ENCODE data around the gene ZFYVE21.
"Not testable (repeated sequence)": the region's sequence is repeated elsewhere in the genome, so short reads cannot be mapped to it uniquely, and the experiment has no call there.

Gene ZFYVE21

DNA sequence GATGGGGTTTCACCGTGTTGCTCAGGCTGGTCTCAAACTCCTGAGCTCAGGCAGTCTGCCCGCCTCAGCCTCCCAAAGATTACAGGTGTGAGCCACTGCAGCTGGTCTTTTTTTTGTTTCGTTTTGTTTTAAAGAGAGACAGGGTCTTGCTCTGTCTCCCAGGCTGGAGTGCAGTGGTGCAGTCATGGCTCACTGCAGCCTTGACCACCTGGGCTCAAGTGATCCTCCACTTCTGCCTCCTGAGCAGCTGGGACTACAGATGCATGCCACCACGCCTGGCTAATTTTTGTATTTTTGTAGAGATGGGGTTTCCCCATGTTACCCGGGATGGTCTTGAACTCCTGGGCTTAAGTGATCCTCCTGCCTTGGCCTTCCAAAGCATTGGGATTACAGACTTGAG, 24.0 kb upstream of the ZFYVE21 start:
- in situ Hi-C loops (cut with MboI; ENCODE audit: low sequenced_read_pairs) = not testable (repeated sequence)

DNA sequence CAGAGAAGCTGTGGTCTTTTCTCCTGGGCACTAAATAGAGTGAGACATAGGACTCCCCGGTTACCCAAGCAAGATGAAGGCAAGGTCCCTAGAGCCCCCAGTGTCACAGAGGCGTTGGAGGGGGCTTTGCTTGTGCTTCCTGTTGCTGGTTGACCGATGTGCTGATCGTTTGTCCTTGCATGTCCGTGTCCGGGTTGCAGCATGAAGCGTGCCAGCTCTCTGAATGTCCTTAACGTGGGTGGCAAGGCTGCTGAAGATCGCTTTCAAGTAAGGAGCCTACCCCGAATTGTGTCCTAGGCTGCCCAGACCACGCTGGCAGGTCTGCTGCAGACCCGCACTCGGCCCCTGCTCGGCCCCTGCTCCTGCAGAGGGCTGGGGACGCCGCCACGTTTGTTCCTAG, 23.5 kb upstream of the ZFYVE21 start:
- in situ Hi-C loops (cut with MboI; ENCODE audit: low sequenced_read_pairs) = no loop called here

DNA sequence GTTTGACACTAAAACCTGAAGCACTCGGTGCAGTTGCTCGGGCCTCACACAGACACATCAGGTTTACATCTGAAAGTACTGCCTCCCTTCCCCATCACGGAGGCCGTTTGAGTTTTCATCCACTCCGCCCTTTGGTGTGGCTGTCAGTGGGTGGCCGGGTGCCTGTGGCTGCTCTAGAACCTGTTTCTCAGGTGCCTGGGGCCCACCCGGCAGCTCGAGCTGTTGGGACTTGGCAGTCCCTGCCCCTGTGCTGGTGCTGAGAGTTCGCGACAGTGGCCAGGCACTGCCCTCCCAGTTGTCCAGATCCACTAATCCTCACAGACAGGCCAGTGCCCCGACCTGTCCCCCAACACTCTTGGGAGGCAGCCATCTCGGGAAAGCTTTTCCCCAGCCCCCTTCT, 22.7 kb upstream of the ZFYVE21 start:
- in situ Hi-C loops (cut with MboI; ENCODE audit: low sequenced_read_pairs) = no loop called here

DNA sequence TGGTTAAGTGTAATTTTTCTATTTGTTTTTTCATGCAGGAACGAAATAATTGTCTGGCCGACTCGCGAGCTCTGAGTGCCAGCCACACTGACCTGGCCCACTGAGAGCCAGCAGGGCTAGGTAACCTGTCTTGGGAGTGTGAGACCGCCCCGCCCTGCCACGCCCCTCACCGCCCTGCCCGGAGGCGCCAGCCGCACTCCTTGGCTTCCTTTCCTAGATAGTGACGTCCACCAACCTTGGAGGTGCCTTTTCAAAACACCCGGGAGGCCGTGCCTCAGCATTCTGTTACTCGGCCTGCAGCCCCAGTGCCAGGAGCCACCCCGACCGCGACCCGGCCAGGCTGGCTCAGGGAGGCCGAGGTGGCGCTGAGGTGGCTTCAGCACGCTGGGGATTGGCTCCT, 22.1 kb upstream of the ZFYVE21 start:
- in situ Hi-C loops (cut with MboI; ENCODE audit: low sequenced_read_pairs) = no loop called here

DNA sequence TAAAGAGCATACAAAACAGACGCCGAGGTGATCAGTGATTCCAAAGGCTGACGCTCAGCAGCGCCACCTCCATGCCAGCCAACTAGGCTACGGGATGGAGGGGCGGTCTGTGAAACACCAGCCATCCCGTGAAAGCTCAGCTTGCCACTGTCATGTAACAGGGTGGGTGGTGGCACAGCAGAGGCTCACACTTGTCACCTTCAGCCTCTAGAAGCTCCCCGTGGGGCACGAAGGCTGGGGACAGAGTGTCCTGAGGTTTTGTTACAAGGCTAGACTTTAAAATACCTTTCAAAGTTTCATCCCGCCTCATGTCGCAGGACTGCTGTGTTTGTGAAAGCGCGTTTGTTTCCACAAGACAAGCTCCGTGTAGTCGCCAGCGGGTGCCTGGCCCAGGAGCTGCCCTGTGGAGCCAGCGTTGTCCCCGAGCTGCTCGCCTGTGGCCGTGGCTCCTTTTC, 21.0 kb upstream of the ZFYVE21 start:
- in situ Hi-C loops (cut with MboI; ENCODE audit: low sequenced_read_pairs) = no loop called here

DNA sequence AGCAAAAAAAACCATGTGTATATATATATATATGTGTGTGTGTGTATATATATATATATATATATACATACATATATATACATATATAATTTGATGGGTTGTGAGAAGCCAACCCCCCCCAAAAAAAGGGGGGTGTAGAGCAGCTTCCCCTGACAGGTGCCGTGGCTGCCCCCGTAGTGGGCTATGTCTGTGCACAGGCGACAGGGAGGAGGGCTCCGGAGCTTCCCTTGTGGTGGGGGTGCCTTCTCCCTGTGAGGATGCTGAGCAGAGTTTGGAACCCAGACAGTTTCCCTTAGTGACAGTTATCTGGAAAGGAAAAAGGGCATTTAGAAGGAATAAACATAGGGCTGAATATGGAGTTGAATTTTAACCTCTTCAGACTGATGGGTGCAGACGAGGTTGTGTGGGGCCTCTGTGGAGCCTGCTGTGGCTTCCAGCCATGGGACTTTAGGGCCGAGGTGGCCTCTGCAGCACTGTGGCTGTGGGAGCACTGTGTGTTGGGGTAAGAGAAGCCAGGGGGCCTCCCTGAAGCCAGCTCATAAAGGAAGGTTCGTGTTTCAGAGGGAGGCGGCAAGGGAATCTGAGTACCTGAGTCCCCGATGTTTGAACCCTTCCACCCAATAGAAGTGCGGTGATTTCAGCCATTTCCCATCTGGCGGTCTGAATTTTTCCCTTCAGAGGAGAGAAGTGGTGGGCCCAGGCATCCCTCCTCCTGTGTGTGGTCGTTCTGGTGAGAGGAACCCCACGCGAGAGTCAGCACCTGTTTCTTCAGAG, 20.1 kb upstream of the ZFYVE21 start:
- in situ Hi-C loops (cut with MboI; ENCODE audit: low sequenced_read_pairs) = no loop called here

DNA sequence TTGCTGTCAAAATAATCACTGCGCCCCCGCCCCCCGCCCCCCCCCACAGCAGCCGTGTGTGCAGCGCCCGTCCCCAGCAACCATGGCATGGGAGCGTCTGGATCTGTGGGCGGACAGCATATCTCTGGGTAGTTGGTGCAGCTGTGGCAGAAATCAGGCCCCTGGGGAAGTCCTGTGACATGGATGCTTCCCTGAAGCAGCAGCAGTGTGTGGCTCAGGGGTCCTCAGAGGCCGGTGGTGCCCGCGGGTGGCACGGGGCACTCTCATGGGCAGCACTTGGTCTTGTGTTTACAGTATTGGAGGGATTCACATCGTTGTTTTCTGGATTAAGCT, 19.6 kb upstream of the ZFYVE21 start:
- in situ Hi-C loops (cut with MboI; ENCODE audit: low sequenced_read_pairs) = no loop called here

DNA sequence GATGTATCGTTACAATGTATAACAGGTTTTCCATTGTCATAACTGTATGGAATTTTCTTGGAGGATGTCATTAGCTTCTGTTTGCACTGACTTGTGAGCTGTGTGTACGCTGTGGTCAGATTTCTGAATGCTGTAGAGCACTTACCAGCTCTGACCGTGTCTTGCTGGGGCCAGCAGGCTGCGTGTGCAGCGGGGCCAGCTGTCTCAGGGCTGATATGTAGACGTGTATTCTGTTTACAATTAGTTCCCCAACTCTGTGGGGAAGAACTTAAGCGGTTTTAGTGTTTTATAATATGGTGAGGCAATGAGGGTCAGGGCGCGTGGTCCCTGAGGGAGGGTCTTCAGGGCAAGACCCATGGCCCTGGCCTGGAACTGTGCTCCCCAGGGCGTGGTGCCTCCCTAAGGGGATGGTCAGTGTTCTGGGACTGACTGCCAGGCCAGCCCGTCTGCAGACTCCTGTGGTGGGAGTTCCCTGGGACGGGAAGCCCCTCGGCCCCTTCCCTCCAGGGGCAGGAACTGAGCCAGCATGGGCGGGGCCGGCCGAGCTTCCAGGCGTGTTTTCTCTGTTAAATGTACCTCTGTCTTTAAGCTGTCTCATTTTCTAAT, 19.0 kb upstream of the ZFYVE21 start:
- in situ Hi-C loops (cut with MboI; ENCODE audit: low sequenced_read_pairs) = no loop called here

DNA sequence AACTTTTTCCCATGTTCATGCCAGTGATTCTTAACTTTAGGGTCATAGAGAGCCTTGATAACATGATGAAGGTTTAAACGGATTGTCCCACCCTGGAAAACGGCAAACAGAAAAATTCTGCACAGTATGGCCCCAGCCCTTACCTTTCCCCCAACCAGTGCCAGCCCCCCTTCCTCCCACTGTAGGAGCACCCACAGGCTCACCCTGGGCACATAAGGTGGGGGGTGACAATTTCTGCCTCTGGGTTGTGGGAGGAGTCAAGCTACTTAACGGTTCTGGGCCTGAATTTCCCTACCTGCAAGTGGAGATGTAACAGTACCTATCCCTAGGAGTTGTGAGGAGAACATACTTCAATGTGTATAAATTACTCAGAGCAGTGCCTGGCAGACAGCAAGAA, 18.4 kb upstream of the ZFYVE21 start:
- in situ Hi-C loops (cut with MboI; ENCODE audit: low sequenced_read_pairs) = no loop called here

DNA sequence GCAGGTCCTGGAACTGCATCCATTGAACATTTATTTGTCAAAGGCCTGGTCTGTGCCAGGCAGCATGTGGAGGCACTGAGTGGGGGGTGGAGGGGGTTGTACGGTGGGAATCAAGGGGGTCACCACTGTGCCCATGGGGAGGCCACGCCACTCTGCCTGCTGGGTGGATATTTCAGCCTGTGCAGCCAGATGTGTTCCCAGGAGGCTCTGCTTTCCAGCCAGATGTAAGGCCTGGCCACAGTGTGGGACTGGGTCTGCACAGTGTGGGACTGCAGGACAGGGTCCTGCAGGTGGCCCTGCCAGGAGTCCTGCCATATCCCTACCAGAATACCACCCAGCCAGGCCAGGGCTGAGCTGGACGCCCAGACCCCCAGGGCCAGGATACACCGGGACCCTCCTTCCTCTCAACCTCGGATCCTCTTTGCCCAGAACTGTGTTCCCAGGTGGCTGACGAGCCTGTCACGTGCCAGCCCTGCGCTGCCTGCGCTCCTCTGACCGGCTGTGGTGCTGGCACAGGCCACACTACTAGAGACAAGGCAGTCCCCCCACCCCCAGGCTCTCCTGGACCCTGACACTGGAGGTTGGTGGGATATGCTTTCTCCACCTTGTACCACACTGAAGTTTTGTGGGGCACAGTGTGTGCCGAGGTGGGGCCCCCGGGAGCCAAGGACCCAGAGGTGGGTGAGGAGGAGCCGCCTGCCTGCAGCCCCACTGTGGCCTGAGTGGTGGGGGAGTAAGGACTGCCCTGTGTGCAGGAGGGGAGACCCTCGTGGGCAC, 17.8 kb upstream of the ZFYVE21 start:
- in situ Hi-C loops (cut with MboI; ENCODE audit: low sequenced_read_pairs) = no loop called here

DNA sequence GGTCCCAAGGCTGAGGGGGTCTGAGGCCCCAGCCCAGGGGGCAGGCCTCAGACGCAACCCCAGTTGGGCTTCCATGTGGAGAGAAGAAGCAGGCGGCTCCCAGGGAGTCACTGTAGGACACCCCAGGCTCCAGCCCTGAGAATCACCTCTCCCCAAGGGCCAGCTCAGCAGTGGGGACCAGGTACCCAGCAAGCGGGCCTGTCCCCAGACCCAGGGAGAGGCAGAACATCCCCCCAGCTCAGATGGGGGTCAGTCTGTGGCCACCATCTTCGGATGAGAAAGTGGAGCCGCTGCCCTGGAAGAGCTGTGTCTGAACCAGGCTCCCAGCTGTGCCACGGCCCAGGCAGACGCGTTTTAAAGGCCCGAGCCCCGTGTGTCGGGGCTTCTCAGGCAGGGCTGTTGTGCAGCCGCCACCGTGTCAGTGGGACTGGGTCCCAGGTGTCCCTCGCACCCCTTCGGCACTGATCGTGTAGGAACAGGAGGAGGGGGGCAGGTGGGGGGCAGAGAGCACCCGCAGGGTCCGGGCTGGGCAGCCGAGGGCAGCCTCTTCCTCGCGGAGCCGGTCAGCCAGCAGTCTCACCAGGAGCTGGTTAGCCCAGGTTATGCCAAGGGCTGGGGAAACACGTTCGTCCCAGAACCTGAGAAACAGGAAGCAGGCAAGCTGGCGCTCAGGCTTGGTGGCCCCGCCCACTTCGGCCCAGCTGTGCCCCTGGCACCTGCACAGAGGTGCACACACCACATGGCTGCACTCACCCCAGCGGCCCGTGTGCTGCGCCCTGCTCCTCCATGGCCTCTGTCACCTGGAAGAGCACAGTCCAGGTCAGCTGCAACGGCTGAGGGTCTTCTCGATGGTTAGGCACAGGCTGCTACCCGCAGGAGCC, 17.0 kb upstream of the ZFYVE21 start:
- in situ Hi-C loops (cut with MboI; ENCODE audit: low sequenced_read_pairs) = no loop called here

DNA sequence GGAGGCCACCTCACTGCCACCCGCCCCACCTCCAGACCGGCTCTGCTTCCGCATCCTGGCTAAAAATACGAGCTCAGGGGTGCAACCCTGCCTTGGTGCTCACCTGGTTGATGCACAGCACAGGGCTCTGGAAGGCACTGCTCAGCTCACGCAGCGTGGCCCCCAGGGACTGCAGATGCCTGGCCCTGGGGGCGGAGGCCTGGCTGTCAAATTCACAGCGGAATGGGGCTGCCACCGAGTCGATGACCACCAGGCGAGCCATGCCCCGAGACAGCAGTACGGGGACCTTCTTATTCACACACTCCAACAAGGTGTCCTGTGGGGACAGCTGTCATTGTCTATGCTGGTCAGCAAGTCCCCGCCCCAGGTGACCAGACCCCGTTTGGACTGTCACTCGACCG, 16.3 kb upstream of the ZFYVE21 start:
- in situ Hi-C loops (cut with MboI; ENCODE audit: low sequenced_read_pairs) = no loop called here

DNA sequence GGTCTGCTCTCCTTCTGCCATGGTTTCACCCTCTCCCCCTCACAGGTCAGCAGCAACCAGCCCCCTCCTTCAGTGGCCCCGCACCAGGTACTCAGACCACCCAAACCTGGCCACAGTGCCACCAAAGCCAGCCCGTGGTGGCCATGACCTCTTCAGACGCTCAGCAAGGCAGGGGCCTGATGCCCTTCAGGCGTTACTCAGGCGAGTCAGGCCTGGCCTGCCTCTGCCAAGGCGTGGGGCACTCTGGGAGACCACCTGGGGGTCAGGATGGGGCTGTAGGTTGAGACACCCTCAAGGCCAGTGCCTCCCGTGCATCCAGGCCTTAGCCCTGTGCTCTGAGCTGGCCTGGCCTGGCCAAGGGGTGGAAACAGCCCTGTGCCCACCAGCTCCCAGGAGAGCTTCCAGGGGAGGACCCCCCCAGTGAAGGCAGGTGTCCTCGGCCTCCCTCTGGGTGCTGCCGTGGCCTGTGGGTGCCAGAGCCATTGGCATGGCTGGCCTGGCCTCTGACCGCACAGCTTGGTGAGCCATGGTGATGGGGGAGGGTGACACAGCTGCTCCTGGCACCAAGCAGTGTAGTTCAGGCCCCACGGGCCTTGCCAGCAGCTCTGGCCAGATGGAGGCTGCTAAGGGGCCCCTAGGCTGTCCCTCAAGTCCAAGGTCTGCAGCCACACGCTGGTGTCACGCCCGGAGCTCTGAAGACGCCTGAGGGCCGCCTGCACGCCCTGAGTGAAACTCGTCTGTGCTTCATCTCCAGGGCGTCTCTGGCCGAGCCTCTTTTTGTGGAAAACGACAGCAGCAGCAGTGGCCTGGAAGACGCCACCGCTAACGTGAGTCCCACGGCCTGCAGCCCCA, 15.5 kb upstream of the ZFYVE21 start:
- in situ Hi-C loops (cut with MboI; ENCODE audit: low sequenced_read_pairs) = no loop called here

DNA sequence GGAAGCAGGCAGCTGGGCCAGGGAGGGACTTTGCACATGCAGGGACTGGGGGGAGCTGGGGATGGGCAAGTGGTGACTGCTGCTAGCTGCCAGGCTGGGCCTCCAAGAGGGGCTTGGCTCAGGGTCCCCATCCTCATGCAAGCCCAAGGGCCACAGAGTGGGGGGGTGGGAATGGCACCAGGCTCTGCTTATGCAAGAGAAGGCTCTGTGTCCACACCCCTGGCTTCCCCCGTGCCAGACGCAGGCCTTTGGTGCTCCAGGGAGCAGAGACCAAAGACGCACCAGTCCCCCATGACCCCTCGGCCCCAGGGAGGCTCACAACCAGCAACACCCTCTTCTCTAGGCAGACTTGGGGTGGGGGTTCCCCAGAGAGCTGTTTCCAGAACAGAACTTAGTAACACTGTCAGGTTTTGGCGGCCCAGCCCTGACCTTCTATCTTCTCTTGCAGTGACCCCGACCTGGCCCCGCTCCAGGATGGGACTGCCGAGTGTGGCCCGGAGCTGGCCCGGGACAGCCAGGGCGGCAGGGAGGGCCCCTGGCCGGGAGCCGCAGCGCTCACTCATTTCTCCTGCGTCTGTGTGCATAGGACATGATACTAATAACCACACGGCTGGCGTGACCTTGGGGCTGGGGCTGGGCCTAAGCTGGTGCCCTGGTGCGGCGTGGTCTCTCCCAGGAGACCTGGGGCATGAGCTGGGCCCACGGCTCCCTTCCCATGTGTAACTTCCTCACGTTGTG, 14.7 kb upstream of the ZFYVE21 start:
- in situ Hi-C loops (cut with MboI; ENCODE audit: low sequenced_read_pairs) = no loop called here

DNA sequence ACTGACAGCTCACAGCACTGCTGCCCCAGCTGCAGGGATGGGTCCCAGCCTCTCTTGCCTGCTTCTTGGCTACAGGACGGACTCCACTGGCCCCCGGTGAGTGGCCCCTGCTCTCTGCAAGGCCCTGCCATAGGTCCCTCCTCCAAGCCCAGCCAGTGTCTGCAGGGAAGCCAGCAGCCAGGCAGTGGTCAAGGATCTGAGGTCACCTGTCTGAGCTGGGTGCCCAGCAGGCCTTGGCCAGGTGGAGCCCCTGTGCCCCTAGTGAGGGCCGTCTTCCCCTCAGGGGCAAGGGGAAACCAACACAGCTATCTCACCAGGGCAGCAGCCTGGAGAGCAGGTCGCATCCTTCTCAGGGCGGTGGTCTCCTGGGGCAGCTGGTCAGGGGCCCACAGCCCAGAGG, 13.5 kb upstream of the ZFYVE21 start:
- in situ Hi-C loops (cut with MboI; ENCODE audit: low sequenced_read_pairs) = no loop called here

DNA sequence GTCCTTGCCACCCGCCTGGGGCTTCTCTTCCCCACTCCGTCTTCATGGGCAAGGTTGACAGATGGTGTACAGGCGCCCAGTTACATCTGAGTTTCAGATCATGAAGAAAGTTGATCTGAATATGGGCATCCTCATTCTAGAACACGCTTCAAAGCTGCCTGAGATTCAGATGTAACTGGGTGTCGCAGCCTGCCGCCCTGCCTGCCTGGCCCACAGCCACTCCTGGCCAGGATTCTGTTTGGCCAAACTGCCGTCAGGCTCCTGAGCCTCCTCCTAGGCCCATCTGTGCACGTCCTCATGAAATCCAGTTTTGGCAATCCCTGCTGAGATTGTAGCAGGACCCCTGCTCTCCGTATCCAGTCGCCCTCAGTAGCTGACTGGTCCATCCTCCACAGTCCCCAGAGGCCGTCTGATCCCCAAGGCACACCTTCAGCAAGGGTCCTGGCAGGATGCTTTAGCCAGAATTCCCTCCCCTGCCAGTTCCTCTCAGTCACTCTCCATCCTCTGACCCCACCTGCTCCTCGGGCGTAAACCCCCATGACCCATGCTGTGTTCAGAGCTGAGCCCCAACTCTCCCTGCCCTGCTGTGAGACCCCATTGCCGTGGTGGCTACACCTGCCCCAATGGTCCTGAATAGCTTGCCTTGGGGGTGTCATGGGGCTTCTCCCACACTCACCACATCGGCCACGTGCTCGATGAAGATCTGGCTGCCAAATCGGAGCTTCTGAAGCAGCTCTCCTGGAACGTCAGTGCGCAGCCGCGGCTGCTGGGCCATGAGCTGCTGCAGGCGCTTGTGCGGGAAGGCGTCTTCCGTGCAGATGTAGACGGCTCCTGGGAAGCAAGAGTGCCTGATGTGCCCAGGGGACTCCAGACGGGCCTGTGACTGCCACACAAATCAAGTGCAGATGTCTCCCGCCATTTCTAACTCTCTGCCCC, 12.8 kb upstream of the ZFYVE21 start:
- in situ Hi-C loops (cut with MboI; ENCODE audit: low sequenced_read_pairs) = no loop called here

DNA sequence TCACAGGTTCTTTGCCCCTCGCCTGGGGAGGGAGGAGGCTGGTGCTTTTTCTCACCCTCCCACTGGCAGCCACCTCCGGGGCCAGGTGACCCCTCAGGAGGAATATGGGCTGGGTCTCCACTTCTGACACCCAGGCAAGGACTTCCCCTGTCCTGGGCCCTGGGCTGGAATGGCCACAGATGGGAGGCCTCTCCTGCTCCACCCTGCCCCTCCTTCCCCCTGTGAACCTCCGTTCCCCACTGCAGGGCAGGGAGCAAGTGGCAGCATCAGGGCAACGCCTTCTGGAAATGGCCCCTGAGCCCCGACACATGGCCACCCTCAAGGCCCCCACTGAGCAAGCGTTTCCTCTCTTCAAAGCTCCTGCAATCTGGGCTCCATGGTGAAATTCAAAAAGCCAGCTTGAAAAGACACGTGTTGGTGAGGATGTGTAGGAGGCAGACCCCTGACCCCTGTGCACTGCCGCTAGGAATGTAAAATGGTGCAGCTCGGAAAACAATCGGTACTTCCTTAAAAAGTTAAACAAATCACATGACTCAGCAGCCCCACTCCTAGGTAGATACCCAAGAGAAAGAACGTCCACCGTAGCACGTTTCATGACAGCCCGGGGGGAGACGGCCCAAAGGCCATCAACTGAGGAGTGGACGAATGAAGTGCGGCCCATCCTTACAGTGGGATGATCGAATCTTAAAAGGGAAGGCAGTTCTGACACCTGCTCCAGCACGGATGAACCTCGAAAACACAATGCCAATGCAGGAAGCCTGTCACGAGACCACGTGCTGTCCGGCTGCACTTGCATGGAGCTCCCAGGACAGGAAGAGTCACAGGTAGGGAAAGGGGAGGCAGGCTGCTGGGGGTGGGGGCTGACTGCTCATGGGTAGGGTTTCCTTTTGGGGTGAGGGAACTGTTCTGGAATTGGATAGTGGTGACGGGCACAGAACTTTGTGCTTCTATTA, 11.9 kb upstream of the ZFYVE21 start:
- in situ Hi-C loops (cut with MboI; ENCODE audit: low sequenced_read_pairs) = no loop called here

All from HL-60/S4 treated with retinoic acid at 250 ng/mL for 4 days and 3 days (cell line).